GM15510 (cell line): ENCODE measurements around the gene ARHGAP24.

Experiments
- POLR2A ChIP-seq: IDR thresholded peaks from 3 replicates; pipeline ENCODE4 v1.6.1; 2011; ENCODE audit warnings: borderline replicate concordance; ENCODE audit not compliant: insufficient read length; ENCODE audit errors: extremely low read depth

The ARHGAP24 gene

GRCh38 chr4:85836588-85837438, 361.9 kb downstream of the ARHGAP24 start:
- no peak for TF ChIP-seq POLR2A

- TF ChIP-seq POLR2A: no peak
These were observed 362.4 kb downstream of the ARHGAP24 start for GRCh38 chr4:85837439-85837733.

- no peak for TF ChIP-seq POLR2A
These were observed 367.6 kb downstream of the ARHGAP24 start for GRCh38 chr4:85842540-85842939.

DNA sequence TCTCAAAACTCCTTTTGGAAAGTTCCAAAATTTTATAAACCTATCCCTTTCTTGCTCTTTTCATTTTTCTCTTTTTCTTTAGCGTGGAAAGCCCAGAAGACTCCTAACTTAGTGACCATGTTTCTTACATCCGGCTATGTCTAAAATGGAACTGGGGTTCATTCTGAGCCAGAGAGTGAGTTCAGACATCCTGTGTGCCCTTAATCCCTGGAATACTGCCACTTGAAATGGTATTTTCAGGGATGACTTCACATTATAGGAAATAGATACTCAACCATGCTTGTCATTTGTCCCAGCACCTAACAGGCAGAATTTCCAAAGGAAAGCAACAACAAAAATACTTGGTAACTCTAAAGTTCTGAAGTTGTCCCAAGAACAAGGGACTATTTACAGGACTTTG, 379.6 kb downstream of the ARHGAP24 start:
- TF ChIP-seq POLR2A: no peak

GRCh38 chr4:85860066-85860740, 385.3 kb downstream of the ARHGAP24 start:
- TF ChIP-seq POLR2A: no peak

DNA sequence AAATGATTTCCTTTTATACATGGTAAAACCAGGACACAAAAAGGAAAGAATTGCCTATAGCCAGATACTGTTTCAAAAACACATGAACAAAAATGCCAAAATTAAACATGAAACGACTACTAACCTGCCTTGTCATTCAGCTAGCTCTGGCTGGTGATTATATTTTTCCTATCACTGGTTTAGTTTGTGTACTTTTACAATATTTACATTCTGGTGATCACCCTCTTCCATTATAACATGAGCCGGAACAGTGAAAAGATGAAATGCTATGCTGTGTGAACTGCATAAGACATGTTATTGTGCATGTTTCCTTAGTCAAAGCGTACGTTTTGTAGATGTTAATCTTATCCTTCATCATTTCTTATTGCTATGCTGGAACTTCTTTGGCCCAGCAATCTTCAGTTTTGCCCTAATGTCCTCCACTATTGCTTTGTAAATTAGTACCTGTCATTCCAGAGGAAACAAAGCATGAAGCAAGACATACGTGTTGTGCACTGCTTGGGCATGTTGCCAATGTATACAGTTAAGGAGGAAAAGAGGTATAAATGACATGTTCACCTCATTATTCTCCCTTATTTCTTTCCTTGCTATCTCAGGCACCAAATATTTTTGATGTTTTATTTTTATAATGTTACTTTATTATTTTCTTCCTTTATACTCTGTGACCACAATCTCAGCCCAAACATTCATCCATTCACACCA, 386.3 kb downstream of the ARHGAP24 start:
- no peak for TF ChIP-seq POLR2A

DNA sequence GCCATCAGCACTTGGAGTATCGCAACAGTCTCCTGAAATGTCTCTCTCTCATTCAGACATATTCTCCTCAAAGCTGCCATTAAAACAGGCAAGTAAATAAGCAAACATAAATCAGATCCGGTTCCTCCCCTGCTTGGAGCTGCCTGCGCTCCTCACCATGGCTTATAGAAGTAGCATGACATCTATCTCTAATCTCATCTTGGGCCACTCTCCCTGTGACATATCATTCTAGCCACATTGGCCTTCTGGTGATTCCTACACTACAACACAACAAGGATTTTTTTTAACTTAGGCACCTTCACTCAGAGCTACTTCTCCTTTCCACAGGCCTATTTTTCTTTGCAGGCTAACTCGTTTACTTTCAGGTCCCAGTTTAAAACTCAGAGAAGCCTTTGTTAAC, 387.9 kb downstream of the ARHGAP24 start:
- TF ChIP-seq POLR2A: no peak

DNA sequence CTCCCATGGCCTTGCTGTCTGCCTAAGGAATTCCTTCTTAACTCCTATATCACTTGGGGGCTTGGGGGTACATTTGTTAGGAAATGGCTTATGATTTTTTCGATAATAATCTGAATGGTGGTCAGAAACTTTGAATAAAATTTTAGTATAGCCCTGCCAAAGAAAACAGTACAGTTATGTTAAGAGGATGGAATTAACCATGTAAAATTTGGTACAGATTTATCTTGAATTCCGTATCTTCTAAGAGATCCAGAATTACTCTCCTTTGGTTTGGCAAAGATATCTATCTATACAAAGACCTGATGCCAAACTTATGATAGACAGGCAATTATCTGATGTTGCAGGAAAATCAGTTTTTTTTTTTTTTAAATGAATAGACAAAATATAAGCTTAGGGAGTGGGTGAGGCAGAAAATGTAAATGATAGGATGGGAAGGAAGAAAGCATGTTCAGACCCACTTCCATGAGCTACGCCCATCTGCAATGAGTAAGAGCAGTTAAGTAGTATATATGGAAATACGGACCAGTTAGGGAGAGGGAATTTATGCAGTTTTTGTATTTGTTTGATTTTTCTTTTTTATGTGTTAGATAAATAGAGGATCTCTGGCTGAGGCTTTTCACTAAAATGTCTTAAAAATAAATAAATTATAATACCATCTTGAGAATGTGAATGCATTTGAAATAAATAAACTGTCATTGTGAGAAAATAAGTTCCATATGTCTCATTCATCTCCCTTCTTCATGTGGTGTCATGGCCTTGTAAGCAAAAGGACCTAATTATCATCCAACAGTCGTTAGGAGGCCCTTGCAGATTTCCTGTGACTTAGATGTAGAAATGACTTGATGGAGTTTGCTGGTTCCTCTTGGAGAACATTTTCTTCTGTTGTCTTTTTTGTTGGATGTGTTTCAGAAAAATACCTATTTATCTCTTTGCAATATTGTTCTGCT, 389.6 kb downstream of the ARHGAP24 start:
- no peak for TF ChIP-seq POLR2A

DNA sequence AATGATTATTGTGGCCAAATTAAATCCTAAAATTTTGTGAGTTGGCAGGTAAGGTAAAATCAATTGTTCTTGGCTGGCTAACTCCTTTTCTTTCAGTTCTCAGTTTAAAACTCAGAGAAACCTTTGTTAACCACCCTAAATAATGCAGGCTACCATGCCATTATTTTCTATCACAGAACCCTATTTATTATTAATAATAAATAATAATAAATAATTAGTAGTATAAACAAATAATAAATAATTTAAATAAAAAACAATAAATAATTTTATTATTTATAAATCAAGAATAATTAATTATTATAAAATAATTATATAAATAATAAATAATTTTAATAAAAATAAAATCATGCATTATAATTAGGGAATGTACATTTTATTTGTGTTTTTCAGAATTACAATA, 390.3 kb downstream of the ARHGAP24 start:
- no peak for TF ChIP-seq POLR2A

DNA sequence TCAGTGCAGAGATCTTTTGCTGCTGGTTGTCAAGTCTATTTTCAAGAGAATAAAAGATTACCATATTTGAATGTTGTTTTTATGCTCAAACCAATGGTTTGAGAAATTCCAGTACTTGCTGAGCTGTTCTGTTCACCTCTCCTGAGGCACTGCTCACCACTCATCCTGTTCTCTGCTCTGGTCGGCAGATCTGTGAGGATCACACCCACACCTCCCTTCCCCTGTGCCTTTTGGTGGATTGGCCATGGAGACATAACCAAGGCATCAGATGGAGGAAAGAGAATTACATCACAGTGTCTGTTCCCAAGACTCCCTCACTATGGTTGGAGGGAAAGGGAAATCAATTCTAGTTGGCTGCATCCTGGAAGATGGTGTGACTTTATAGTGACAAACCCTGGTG, 391.6 kb downstream of the ARHGAP24 start:
- no peak for TF ChIP-seq POLR2A

DNA sequence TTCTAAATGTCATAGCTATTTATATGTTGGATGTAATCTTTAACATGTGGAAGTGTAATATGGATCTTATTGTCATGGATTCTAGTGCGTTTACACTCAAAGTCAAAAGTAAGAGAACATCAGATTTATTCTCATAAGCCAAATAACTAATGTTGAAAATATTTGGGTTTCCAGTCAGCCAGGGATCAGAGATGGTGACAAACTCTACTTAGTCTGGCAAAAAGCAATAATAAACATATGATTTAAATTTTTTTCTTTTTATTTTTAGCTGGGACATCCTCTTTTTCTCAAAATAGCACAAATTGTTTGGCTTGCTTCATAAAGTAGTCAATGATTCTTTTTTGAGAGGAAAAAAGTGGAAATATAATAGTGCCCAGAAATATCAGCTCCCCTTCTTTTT, 392.3 kb downstream of the ARHGAP24 start:
- no peak for TF ChIP-seq POLR2A

DNA sequence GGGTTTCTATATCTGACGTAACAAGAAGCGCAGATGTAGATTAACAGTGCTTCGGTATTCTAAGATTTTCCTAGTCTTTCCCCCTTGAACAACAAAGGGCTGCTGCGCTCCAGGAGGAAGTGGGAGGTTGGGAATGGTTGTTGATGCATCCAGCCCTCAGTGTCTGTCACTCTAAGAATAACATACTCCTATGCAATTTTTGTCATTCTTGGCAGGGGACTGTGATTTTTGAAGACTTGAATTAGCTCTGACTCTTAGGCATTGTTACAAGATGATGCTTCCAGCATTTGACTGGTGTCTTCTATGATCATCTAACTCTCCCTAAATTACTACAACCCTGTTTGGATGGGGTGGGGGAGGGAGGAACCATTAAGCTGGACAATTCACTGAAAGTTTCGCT, 394.2 kb downstream of the ARHGAP24 start:
- TF ChIP-seq POLR2A: no peak

GRCh38 chr4:85870298-85871083, 395.5 kb downstream of the ARHGAP24 start:
- TF ChIP-seq POLR2A: no peak

DNA sequence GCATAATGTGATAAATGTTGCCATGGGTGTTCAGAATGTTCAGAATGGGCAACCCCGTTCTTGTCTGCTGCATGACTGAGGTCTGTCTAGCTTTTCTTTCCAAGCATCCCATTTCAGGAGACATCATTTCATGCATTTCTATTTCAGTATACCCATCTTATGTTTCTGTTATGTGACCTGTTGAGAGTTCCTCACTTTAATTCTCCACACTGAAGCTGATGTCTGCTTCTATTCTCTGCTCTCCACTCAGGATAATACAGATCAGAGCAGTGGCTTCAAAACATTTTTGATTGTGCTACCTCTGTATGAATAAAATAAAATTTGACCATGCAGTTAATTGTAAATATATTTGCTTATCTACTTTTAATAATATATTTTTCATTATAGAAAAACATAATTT, 398.6 kb downstream of the ARHGAP24 start:
- no peak for TF ChIP-seq POLR2A
